SKM-1 (cell line): ENCODE results near the gene OR2J3.
"Not testable (repeated sequence)": the region's sequence is repeated elsewhere in the genome, so short reads cannot be mapped to it uniquely, and the experiment has no call there.

Experiments
- DNase-seq: peaks from one replicate; lab custom pipeline; 2025; ENCODE audit not compliant: unreplicated experiment; lab: John Stamatoyannopoulos, UW

Gene OR2J3

DNA sequence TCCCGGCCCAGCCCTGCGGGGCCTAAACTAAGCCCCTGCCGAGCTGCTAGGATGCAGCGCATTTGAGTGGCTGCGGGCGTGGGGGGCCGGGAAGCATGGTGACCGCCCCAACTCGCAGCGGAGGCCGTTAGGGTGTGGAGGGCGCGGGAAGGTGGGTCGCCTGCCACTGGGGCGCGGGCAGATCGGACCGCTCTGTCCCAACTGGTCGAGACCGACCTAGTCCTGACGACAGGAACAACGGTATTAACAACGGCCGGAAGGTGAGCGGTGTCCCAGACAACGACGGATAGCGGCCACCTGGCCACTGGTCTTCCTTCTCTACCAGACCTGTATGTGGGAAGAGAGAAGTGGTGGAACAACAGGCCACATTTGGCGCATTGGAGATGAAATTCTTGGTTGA, 52.1 kb downstream of the OR2J3 start:
- not testable (repeated sequence) for DNase-seq
